ENCODE measurements around the gene KIT. TPM values are rescaled to one million over a fixed set of nuclear protein-coding genes. Genes with fewer than 3 reads are reported as not detected.
"Not testable (repeated sequence)": the region's sequence is repeated elsewhere in the genome, so short reads cannot be mapped to it uniquely, and the experiment has no call there.

The KIT gene
- polyA plus RNA-seq = not detected

- Mint-ChIP-seq H3K27me3 (peaks cover 51% of the 10 kb centered on the region), H3K4me1 (peaks cover 4 to 14% (median 11%) of the 10 kb centered on the region in 3 donors), H3K27ac (no peak within 1 kb of the TSS), H3K36me3 (no peaks in the 10 kb centered on the region), H3K9me3 (peaks cover 0 to 2% (median 0%) of the 10 kb centered on the region in 3 donors), H3K4me3 (peak within 1 kb of the TSS; percentile 77 to 91 (median 87))
Measured at GRCh38 chr4:54657551-54658251, at the start of gene KIT. TSS of gene KIT (plus strand) at chr4:54657957. CDS start at chr4:54658015, 58 bp downstream.

GRCh38 chr4:54609310-54609709, 48.4 kb upstream of the KIT start:
- no peaks in the 10 kb centered on the region for H3K36me3 Mint-ChIP-seq

GRCh38 chr4:54614149-54614548, 43.6 kb upstream of the KIT start:
- peak overlapping the region in 1 of 4 donors; percentile 14 for H3K4me3 Mint-ChIP-seq
- no peaks in the 10 kb centered on the region for H3K27me3 Mint-ChIP-seq
- no peaks in the 10 kb centered on the region for H3K36me3 Mint-ChIP-seq
- H3K9me3 Mint-ChIP-seq = peaks cover 0 to 6% (median 0%) of the 10 kb centered on the region in 3 donors
- peak overlapping the region in 1 of 3 donors; percentile 44 for H3K27ac Mint-ChIP-seq
- H3K4me1 Mint-ChIP-seq = no peaks in the 10 kb centered on the region

More at GRCh38 chr4:54609310-54609709, 48.4 kb upstream of the KIT start:
- Mint-ChIP-seq H3K4me1 (no peaks in the 10 kb centered on the region), H3K4me3 (no peak overlapping the region), H3K9me3 (no peaks in the 10 kb centered on the region), H3K27me3 (no peaks in the 10 kb centered on the region), H3K27ac (no peak overlapping the region)

- Mint-ChIP-seq H3K27me3 (no peaks in the 10 kb centered on the region), H3K4me3 (no peak overlapping the region), H3K36me3 (no peaks in the 10 kb centered on the region), H3K4me1 (no peaks in the 10 kb centered on the region), H3K9me3 (peaks cover 0 to 6% (median 0%) of the 10 kb centered on the region in 3 donors), H3K27ac (no peak overlapping the region)
Measured at GRCh38 chr4:54620773-54621172, 37.0 kb upstream of the KIT start.

- no peaks in the 10 kb centered on the region for H3K4me1 Mint-ChIP-seq
- H3K4me3 Mint-ChIP-seq = no peak overlapping the region
- H3K27ac Mint-ChIP-seq = no peak overlapping the region
- H3K36me3 Mint-ChIP-seq = no peaks in the 10 kb centered on the region
- no peaks in the 10 kb centered on the region for H3K9me3 Mint-ChIP-seq
- H3K27me3 Mint-ChIP-seq = peaks cover 4% of the 10 kb centered on the region
Measured at GRCh38 chr4:54625391-54625790, 32.4 kb upstream of the KIT start.

- no peaks in the 10 kb centered on the region for H3K36me3 Mint-ChIP-seq
- H3K27me3 Mint-ChIP-seq = peaks cover 4% of the 10 kb centered on the region
- H3K4me1 Mint-ChIP-seq = no peaks in the 10 kb centered on the region
- no peak overlapping the region for H3K4me3 Mint-ChIP-seq
- H3K27ac Mint-ChIP-seq = no peak overlapping the region
- no peaks in the 10 kb centered on the region for H3K9me3 Mint-ChIP-seq
Measured at GRCh38 chr4:54626113-54626512, 31.6 kb upstream of the KIT start.

- Mint-ChIP-seq H3K4me3 (no peak overlapping the region), H3K27ac (no peak overlapping the region), H3K9me3 (peaks cover 0 to 2% (median 0%) of the 10 kb centered on the region in 3 donors)
Measured at GRCh38 chr4:54632537-54632936, 25.2 kb upstream of the KIT start.

GRCh38 chr4:54633102-54633740, 24.5 kb upstream of the KIT start:
- H3K27me3 Mint-ChIP-seq, H3K27ac Mint-ChIP-seq: not testable (repeated sequence)

More at GRCh38 chr4:54632537-54632936, 25.2 kb upstream of the KIT start:
- peaks cover 0 to 5% (median 2%) of the 10 kb centered on the region in 3 donors for H3K4me1 Mint-ChIP-seq
- peaks cover 4% of the 10 kb centered on the region for H3K27me3 Mint-ChIP-seq
- peaks cover 1% of the 10 kb centered on the region for H3K36me3 Mint-ChIP-seq

GRCh38 chr4:54635318-54635717, 22.4 kb upstream of the KIT start:
- H3K4me1 Mint-ChIP-seq = peaks cover 0 to 5% (median 2%) of the 10 kb centered on the region in 3 donors
- no peak overlapping the region for H3K4me3 Mint-ChIP-seq
- peaks cover 1% of the 10 kb centered on the region for H3K36me3 Mint-ChIP-seq
- peaks cover 0 to 2% (median 0%) of the 10 kb centered on the region in 3 donors for H3K9me3 Mint-ChIP-seq
- peaks cover 2% of the 10 kb centered on the region for H3K27me3 Mint-ChIP-seq
- no peak overlapping the region for H3K27ac Mint-ChIP-seq

More at GRCh38 chr4:54633102-54633740, 24.5 kb upstream of the KIT start:
- not testable (repeated sequence) for H3K36me3 Mint-ChIP-seq, H3K9me3 Mint-ChIP-seq, H3K4me1 Mint-ChIP-seq
- peak overlapping the region in 2 of 4 donors; percentile 3 to 14 for H3K4me3 Mint-ChIP-seq

- H3K9me3 Mint-ChIP-seq = no peaks in the 10 kb centered on the region
- H3K27ac Mint-ChIP-seq = no peak overlapping the region
- peaks cover 0 to 5% (median 2%) of the 10 kb centered on the region in 3 donors for H3K4me1 Mint-ChIP-seq
- peaks cover 2% of the 10 kb centered on the region for H3K27me3 Mint-ChIP-seq
- H3K36me3 Mint-ChIP-seq = peaks cover 1% of the 10 kb centered on the region
- no peak overlapping the region for H3K4me3 Mint-ChIP-seq
Measured at GRCh38 chr4:54637325-54637724, 20.4 kb upstream of the KIT start.

GRCh38 chr4:54641101-54641500, 16.7 kb upstream of the KIT start:
- not testable (repeated sequence) for H3K4me1 Mint-ChIP-seq, H3K27ac Mint-ChIP-seq, H3K27me3 Mint-ChIP-seq, H3K9me3 Mint-ChIP-seq, H3K4me3 Mint-ChIP-seq, H3K36me3 Mint-ChIP-seq

GRCh38 chr4:54643172-54643571, 14.6 kb upstream of the KIT start:
- H3K36me3 Mint-ChIP-seq = no peaks in the 10 kb centered on the region
- H3K4me1 Mint-ChIP-seq = no peaks in the 10 kb centered on the region
- peaks cover 5% of the 10 kb centered on the region for H3K27me3 Mint-ChIP-seq
- no peaks in the 10 kb centered on the region for H3K9me3 Mint-ChIP-seq
- H3K27ac Mint-ChIP-seq = no peak overlapping the region
- H3K4me3 Mint-ChIP-seq = no peak overlapping the region

GRCh38 chr4:54643958-54644751, 13.6 kb upstream of the KIT start:
- H3K4me1 Mint-ChIP-seq = no peaks in the 10 kb centered on the region
- H3K27ac Mint-ChIP-seq = no peak overlapping the region
- peaks cover 3% of the 10 kb centered on the region for H3K27me3 Mint-ChIP-seq
- no peaks in the 10 kb centered on the region for H3K36me3 Mint-ChIP-seq
- no peaks in the 10 kb centered on the region for H3K9me3 Mint-ChIP-seq
- H3K4me3 Mint-ChIP-seq = no peak overlapping the region

- Mint-ChIP-seq H3K4me1 (no peaks in the 10 kb centered on the region), H3K36me3 (no peaks in the 10 kb centered on the region), H3K27me3 (peaks cover 3% of the 10 kb centered on the region), H3K9me3 (no peaks in the 10 kb centered on the region), H3K4me3 (no peak overlapping the region), H3K27ac (no peak overlapping the region)
Measured at GRCh38 chr4:54645830-54646229, 11.9 kb upstream of the KIT start.

GRCh38 chr4:54647070-54647469, 10.7 kb upstream of the KIT start:
- Mint-ChIP-seq H3K27me3 (peaks cover 5% of the 10 kb centered on the region), H3K4me1 (no peaks in the 10 kb centered on the region), H3K36me3 (no peaks in the 10 kb centered on the region), H3K9me3 (no peaks in the 10 kb centered on the region), H3K27ac (no peak overlapping the region), H3K4me3 (no peak overlapping the region)
